Central memory CD8-positive, alpha-beta T cell (primary cell): ENCODE data around the gene FBXO3.
A peak's percentile ranks its signal among the peaks of the same experiment; 100 is the strongest.

Source experiments
- ATAC-seq: fragments of 150-1000 bp; cut with Tn5 transposase; replicated peaks from 2 replicates; pipeline ENCODE4 v1.10.0; 2022; ENCODE audit warnings: mild to moderate bottlenecking, moderate FRiP score, moderate number of reproducible peaks; ENCODE audit not compliant: poor library complexity, severe bottlenecking; ENCODE audit errors: extremely low read depth
- DNase-seq, 2 donors: peaks; one replicate each; pipeline ENCODE4 v3.0.0; 2021; ENCODE audit warnings: low spot score in 2 of 2
- H3K27ac Mint-ChIP-seq: one replicate; pipeline ENCODE4 v1.8.0; 2022; ENCODE audit warnings: low read depth, mild to moderate bottlenecking, moderate library complexity, mixed read lengths
- H3K27me3 Mint-ChIP-seq: one replicate; pipeline ENCODE4 v1.8.0; 2022; ENCODE audit warnings: mixed read lengths
- H3K36me3 Mint-ChIP-seq: one replicate; pipeline ENCODE4 v1.8.0; 2022; ENCODE audit warnings: mild to moderate bottlenecking, moderate library complexity, mixed read lengths; ENCODE audit not compliant: insufficient read depth
- H3K4me1 Mint-ChIP-seq: one replicate; pipeline ENCODE4 v1.8.0; 2022; ENCODE audit warnings: mixed read lengths
- H3K4me3 Mint-ChIP-seq: one replicate; pipeline ENCODE4 v1.8.0; 2022; ENCODE audit warnings: mild to moderate bottlenecking, moderate library complexity, mixed read lengths
- H3K9me3 Mint-ChIP-seq: one replicate; pipeline ENCODE4 v1.8.0; 2022; ENCODE audit warnings: mixed read lengths

The FBXO3 gene

DNA sequence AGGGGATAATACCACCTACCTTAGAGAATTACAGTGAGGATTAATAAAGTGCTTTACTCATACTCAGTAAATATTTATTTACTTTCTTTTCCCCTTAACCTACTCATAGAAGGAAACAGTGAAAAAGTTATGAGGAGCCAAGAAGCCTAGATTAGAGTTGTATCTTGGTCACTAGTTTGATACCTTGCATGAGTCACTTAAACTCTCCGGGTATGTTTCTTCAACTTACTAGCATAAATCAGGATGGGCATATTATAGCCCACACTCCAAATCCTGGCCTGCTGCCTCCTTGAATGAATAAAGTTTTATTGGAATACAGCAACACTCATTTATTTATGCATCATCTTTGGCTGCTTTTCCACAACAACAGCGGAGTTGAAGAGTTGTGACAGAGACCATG is 8.2 kb downstream of the FBXO3 start:
- no peak for ATAC-seq

GRCh38 chr11:33761471-33761870 is 12.8 kb downstream of the FBXO3 start:
- H3K36me3 Mint-ChIP-seq: peaks cover 61% of the 10 kb centered on the region
- H3K27me3 Mint-ChIP-seq: no peaks in the 10 kb centered on the region
- ATAC-seq: no peak
- no peak for DNase-seq
- peaks cover 40% of the 10 kb centered on the region for H3K4me1 Mint-ChIP-seq
- H3K9me3 Mint-ChIP-seq: no peaks in the 10 kb centered on the region
- no peak overlapping the region for H3K4me3 Mint-ChIP-seq
- H3K27ac Mint-ChIP-seq: no peak overlapping the region

More for the DNA sequence above, 8.2 kb downstream of the FBXO3 start:
- DNase-seq: no peak
- Mint-ChIP-seq H3K4me1 (peaks cover 35% of the 10 kb centered on the region), H3K36me3 (peaks cover 59% of the 10 kb centered on the region), H3K4me3 (no peak overlapping the region), H3K9me3 (no peaks in the 10 kb centered on the region), H3K27me3 (no peaks in the 10 kb centered on the region), H3K27ac (no peak overlapping the region)

- no peaks in the 10 kb centered on the region for H3K4me1 Mint-ChIP-seq
- no peak overlapping the region for H3K27ac Mint-ChIP-seq
- no peaks in the 10 kb centered on the region for H3K27me3 Mint-ChIP-seq
- DNase-seq (no peak), ATAC-seq (no peak)
- no peak overlapping the region for H3K4me3 Mint-ChIP-seq
- H3K9me3 Mint-ChIP-seq: no peaks in the 10 kb centered on the region
- peaks cover 55% of the 10 kb centered on the region for H3K36me3 Mint-ChIP-seq
These were observed 20.9 kb downstream of the FBXO3 start for GRCh38 chr11:33753304-33753967.

- DNase-seq (no peak), ATAC-seq (no peak)
- Mint-ChIP-seq H3K27me3 (no peaks in the 10 kb centered on the region), H3K9me3 (no peaks in the 10 kb centered on the region), H3K4me3 (no peak overlapping the region), H3K27ac (no peak overlapping the region), H3K36me3 (peaks cover 59% of the 10 kb centered on the region), H3K4me1 (no peaks in the 10 kb centered on the region)
These were observed 22.4 kb downstream of the FBXO3 start for GRCh38 chr11:33751878-33752277.

DNA sequence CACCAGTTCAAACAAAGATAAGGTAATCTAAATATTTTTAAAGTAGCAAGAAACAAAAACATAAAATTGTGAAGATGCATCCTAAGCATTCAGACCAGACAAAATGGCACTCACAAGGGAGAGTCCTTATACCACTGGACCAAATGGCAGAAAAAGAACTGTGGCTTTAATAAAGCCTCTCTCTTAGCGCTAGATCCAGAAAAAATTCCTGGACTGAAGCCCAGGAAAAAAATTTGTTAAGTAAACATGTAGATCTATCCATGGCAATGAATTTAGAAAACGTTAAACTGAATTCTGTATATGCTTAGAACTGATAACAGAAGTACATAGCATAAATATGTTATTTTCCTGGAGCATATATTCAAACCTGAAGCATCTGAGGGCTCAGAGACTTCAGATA is 26.3 kb downstream of the FBXO3 start:
- Mint-ChIP-seq H3K36me3 (peaks cover 61% of the 10 kb centered on the region), H3K27me3 (no peaks in the 10 kb centered on the region), H3K4me3 (no peak overlapping the region), H3K9me3 (no peaks in the 10 kb centered on the region), H3K27ac (no peak overlapping the region), H3K4me1 (no peaks in the 10 kb centered on the region)
- DNase-seq (no peak), ATAC-seq (no peak)

DNA sequence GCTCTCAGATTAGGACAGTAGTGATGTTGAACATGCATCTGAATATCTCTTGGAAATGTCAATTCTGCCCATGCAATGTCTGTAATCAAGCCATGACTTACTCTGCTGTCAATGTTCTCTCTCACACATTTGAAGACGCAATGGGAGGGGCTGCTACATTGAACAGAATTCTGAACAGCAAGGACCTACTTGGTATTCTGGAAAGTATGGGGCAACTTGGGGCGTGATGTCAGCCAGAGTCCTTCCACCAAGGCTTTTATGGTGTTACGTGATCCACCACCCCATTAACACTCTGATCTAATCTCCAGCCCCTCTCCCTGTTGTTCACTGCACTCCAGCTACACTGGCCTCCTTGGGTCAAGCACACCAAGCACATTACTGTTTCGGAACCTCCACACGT is 31.0 kb downstream of the FBXO3 start:
- Mint-ChIP-seq H3K27ac (no peak overlapping the region), H3K9me3 (no peaks in the 10 kb centered on the region), H3K36me3 (peaks cover 45% of the 10 kb centered on the region), H3K4me3 (no peak overlapping the region), H3K4me1 (no peaks in the 10 kb centered on the region), H3K27me3 (no peaks in the 10 kb centered on the region)
- ATAC-seq (no peak), DNase-seq (no peak)

GRCh38 chr11:33742249-33742851 is 32.0 kb downstream of the FBXO3 start:
- H3K9me3 Mint-ChIP-seq: no peaks in the 10 kb centered on the region
- H3K4me3 Mint-ChIP-seq: no peak overlapping the region
- H3K36me3 Mint-ChIP-seq: peaks cover 36% of the 10 kb centered on the region
- no peak overlapping the region for H3K27ac Mint-ChIP-seq
- no peak for DNase-seq
- H3K27me3 Mint-ChIP-seq: no peaks in the 10 kb centered on the region
- H3K4me1 Mint-ChIP-seq: no peaks in the 10 kb centered on the region
- peak; percentile 34 for ATAC-seq

DNA sequence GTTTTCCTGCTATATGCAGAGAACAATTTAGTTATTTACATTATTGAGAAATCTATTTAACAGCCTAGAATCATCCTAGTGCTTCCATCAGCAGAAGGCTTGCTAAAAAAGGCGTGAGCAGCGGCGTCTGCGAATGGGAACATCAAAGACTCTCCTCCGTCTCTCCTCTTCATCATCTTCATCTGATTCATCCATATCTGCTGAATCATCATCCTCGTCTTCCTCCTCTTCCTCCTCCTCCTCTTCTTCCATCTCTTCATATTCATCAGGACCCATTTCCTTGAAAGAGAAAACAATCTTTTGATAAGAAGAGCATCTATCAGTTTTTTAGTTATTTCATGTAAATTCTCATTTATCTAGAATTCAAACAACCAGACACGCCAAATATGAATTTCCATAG is 32.5 kb downstream of the FBXO3 start:
- Mint-ChIP-seq H3K27me3 (no peaks in the 10 kb centered on the region), H3K4me1 (no peaks in the 10 kb centered on the region), H3K36me3 (peaks cover 34% of the 10 kb centered on the region), H3K4me3 (no peak overlapping the region), H3K27ac (no peak overlapping the region), H3K9me3 (no peaks in the 10 kb centered on the region)
- DNase-seq: no peak
- no peak for ATAC-seq

- Mint-ChIP-seq H3K4me3 (peak overlapping the region; percentile 86), H3K27me3 (no peaks in the 10 kb centered on the region), H3K27ac (peak overlapping the region; percentile 3), H3K4me1 (peaks cover 19% of the 10 kb centered on the region), H3K36me3 (peaks cover 7% of the 10 kb centered on the region), H3K9me3 (no peaks in the 10 kb centered on the region)
- ATAC-seq (no peak), DNase-seq (no peak)
These were observed 36.9 kb downstream of the FBXO3 start for GRCh38 chr11:33737362-33737821.

- no peaks in the 10 kb centered on the region for H3K9me3 Mint-ChIP-seq
- peaks cover 25% of the 10 kb centered on the region for H3K4me1 Mint-ChIP-seq
- peaks cover 7% of the 10 kb centered on the region for H3K36me3 Mint-ChIP-seq
- ATAC-seq (peak; percentile 63), DNase-seq (peak; percentile 57)
- H3K27ac Mint-ChIP-seq: peak within 1 kb of the TSS; percentile 88
- H3K27me3 Mint-ChIP-seq: no peaks in the 10 kb centered on the region
- peak within 1 kb of the TSS; percentile 86 for H3K4me3 Mint-ChIP-seq
These were observed 38.0 kb downstream of the FBXO3 start, which contains the start of gene CD59 for GRCh38 chr11:33736148-33736812. Gene CD59, minus strand, starts transcription at chr11:33736423. Its CDS starts 13,978 bp downstream, at chr11:33722445.

DNA sequence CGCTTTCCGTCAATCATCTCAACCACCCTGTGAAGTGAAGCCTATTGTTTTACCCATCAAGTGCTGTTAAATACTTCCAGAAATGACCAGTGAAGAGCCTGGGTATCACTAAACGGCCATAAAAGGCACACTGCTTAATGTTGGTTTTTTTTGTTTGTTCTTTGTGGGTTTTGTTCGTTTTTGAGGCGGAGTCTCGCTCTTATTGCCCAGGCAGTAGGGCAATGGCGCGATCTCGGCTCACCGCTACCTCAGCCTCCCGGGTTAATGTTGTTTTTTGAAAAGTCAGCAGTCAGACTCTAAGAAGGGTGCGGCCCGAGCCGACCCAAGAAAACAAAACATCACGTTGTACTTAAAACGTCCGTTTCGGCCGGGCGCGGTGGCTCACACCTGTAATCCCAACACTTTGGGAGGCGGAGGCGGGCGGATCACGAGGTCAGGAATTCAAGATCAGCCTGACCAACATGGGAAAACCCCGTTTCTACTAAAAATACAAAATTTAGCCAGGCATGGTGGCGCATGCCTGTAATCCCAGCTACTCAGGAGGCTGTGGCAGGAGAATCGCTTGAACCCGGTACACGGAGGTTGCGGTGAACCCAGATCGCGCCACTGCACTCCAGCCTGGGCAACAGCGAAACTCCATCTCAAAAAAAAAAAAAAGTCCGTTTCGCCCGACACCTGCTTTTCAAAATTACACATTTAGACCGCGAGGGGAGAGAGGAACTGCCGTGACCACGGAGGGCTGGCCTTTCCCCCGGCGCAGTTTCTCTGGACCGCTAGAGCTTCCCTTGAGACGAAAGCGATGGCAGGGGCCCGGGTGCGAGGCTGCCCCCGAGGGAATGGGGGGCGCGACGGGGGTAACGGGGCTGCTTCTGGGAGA is 38.8 kb downstream of the FBXO3 start:
- H3K4me1 Mint-ChIP-seq: peaks cover 25% of the 10 kb centered on the region
- H3K9me3 Mint-ChIP-seq: no peaks in the 10 kb centered on the region
- no peaks in the 10 kb centered on the region for H3K27me3 Mint-ChIP-seq
- H3K27ac Mint-ChIP-seq: peak overlapping the region; percentile 70
- peak overlapping the region; percentile 86 for H3K4me3 Mint-ChIP-seq
- ATAC-seq (peak; percentile 63), DNase-seq (peak; percentile 23 to 29)
- H3K36me3 Mint-ChIP-seq: peaks cover 7% of the 10 kb centered on the region
